GM12891 (cell line): Measurements from ENCODE around the gene SLC2A13.

Experiments
- POLR2A ChIP-seq: IDR thresholded peaks from 2 replicates; pipeline ENCODE4 v1.6.1; 2011; ENCODE audit warnings: low read depth, low read length, control low read depth
- POLR2AphosphoS5 ChIP-seq: IDR thresholded peaks from 2 replicates; pipeline ENCODE4 v1.6.1; 2011; ENCODE audit warnings: low read depth, low read length, control low read depth

DNA sequence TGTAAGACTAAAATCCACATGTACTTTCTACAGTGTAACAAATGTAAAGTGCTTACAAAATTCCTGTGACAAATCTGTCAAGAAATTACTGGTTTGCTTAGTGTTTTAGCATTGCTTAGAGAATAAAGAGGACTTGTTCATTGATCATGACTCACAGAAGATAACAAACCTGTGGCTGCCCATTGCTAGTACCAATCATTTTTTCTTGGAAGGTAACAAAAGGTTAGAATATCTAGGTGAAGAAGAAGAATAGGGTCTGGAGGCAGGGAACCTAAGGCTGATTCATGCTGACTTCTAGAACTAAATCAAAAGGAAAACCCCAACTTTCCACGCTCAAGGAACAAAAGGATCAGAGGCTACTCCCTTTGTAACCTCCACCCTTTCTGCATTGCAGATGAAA is 253.5 kb downstream of the SLC2A13 start:
- TF ChIP-seq POLR2AphosphoS5: no peak
- no peak for TF ChIP-seq POLR2A
